VCaP (cell line): ENCODE measurements around the gene ACAD10.

Experiments used
- H3K27ac ChIP-seq: fragments of 450-650 bp; 2 replicates; pipeline ENCODE4 v1.5.1; 2017
- TF ChIP-seq, protein P1 (sequence below): fragments of 450-650 bp; conservative IDR thresholded peaks from 2 replicates; pipeline ENCODE4 v1.5.1; 2017; ENCODE audit warnings: mild to moderate bottlenecking, moderate library complexity

Gene ACAD10

GRCh38 chr12:111766608-111767361 is 80.9 kb downstream of the ACAD10 start, which contains the start of gene ALDH2:
Gene ALDH2 (plus strand): TSS chr12:111766933. CDS start chr12:111766983, 50 bp downstream.
- TF ChIP-seq, protein P1, sequence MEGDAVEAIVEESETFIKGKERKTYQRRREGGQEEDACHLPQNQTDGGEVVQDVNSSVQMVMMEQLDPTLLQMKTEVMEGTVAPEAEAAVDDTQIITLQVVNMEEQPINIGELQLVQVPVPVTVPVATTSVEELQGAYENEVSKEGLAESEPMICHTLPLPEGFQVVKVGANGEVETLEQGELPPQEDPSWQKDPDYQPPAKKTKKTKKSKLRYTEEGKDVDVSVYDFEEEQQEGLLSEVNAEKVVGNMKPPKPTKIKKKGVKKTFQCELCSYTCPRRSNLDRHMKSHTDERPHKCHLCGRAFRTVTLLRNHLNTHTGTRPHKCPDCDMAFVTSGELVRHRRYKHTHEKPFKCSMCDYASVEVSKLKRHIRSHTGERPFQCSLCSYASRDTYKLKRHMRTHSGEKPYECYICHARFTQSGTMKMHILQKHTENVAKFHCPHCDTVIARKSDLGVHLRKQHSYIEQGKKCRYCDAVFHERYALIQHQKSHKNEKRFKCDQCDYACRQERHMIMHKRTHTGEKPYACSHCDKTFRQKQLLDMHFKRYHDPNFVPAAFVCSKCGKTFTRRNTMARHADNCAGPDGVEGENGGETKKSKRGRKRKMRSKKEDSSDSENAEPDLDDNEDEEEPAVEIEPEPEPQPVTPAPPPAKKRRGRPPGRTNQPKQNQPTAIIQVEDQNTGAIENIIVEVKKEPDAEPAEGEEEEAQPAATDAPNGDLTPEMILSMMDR, result no peak
- peak within 1 kb of the TSS; percentile 62; the same call in 1 of the 2 replicates for H3K27ac ChIP-seq

DNA sequence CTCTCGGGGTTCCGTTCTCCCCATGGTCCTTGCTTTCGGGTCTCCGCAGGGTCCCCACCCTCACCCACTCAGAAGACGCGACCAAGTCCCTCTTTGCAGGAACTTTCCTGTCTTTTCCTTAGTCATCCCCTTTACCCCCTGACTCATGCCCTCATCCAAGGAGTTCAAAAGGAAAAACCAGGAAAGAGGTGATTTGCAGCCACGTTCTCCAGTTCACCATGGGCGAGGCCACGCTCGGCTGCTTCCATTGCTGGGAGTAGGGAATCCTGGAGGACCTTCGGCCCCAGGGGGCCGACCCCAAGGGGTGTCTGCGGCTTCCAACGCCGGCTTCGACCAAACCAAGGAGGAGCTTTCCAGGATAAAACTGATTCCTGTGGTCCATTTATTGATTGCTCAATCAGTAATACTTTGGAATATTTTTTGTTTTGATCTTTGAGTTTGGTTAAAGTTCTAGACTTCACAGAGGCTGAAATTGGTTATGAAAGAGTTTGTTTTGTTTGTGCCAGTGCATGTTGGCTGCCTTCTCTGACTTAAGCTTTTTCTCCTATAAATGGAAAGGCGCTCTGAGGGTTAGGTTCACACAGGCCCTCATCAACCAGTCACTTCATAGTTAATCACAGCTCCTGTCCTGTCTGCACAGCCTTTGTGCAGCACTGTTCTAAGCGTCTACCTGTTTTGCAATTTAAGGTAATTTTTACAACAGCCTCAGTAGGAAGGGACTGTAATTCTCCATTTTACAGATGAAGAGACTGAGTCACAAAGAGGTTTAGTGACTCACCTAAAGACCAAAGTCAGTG is 81.7 kb downstream of the ACAD10 start:
- TF ChIP-seq, protein P1, result no peak
- peak overlapping the region; percentile 62; the same call in 1 of the 2 replicates for H3K27ac ChIP-seq

DNA sequence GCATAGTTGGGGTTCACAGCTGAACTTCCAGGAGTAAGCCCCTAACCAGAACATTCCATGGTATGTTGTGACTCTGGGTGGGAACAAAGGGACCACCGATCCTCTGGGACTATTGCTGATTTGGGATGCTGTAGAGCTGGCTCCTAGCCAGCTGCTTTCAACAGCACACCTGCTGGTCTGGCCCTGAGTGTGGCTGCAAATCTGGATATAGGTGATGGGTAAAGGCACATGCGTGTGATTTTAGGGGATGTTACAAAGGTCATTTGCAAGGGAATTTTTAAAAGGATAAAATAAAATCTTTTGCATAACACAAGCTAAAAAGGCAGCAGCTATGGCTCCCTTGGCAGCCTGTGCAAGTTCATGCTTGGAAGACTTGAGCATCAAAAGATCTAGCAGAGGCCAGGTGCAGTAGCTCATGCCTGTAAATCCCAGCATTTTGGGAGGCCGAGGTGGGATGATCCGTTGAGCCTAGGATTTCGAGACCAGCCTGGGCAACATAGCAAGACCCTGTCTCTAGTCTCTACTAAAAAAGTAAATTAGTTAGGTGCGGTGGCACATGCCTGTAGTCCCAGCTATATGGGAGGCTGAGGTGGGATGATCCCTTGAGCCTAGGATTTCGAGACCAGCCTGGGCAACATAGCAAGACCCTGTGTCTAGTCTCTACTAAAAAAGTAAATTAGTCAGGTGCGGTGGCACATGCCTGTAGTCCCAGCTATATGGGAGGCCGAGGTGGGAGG is 82.5 kb downstream of the ACAD10 start:
- no peak overlapping the region for H3K27ac ChIP-seq
- TF ChIP-seq, protein P1, result no peak

GRCh38 chr12:111769599-111769998 is 83.7 kb downstream of the ACAD10 start:
- H3K27ac ChIP-seq, result no peak overlapping the region

GRCh38 chr12:111773801-111774551 is 88.1 kb downstream of the ACAD10 start:
- peak overlapping the region; percentile 94; the same call in 1 of the 2 replicates for H3K27ac ChIP-seq
- TF ChIP-seq, protein P1, result no peak

More at GRCh38 chr12:111769599-111769998, 83.7 kb downstream of the ACAD10 start:
- TF ChIP-seq, protein P1, result no peak

DNA sequence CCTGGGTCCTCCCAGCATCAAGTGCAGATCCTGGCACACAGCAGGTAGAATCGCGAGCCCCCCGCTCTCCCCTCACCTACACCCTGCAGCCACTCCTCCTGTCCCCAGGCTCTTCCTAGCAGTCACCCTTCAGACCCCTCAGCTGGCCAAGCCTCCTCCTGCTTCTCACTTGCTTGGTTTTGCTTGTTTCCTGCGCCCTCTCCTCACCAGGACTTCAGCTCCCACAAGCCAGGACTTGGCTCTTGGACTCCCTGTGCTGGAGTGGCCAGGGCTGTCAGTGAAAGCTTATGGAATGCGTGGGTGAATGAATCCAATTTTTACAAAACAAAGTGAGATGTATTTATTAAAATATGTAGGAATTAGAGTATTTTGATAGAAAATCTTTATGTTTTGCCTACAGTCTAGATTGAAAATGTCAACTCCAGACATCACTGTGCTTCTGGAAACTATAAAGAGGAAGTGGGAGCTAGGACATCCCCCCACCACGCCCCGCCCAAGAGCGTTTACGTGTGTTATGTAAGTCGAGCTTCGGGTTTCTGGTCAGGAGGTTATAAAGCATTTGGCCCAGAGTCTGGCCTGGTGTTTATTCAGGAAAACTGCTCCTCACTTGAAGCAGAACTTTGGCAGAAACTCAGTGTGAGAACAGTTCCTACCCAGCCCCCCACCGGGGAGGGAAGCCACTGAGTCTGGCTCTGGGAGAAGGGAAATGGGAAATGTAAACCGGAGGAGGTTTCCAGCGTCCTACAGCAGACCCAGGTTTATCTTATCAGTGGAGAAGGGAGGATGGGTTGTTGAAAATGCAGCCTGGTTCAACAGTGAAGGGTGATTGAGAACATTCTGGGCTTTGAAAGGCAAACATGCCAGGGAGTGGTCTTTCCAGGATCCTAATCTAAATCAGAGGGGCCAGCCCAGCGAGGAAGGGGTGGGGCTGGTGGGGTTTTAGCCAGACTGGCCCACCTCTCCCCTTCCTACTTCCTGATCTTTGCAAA is 89.6 kb downstream of the ACAD10 start:
- H3K27ac ChIP-seq, result peak overlapping the region; percentile 94
- TF ChIP-seq, protein P1, result no peak
